NCI-H1417 (cell line): ENCODE results near the gene ARAP1.

Experiments
- DNase-seq, 3 experiments: peaks; one replicate each; lab custom pipeline; 2025; lab: John Stamatoyannopoulos, UW

Gene ARAP1

DNA sequence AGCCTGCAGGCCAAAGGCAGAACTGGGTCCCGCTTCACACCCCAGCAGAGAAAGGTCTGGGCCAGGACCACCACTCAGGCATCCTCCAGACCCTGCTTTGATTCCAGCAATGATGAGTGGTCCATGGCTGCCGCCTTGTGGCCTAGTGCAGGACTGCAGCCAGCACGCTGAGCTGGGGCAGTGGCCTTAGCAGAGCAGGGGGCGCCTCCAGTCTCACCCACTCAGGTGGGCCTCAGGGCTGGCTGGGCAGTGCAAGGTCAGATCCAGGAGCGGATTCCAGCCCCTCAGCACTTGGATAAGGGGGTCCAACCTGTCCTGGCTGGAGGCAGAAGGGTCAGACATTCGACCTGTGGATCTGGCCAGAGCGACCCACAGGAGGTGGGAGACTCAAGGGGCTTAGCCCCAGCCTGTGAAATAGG lies 68.4 kb downstream of the ARAP1 start:
- DNase-seq = peak; percentile 38 to 74 (median 54)

DNA sequence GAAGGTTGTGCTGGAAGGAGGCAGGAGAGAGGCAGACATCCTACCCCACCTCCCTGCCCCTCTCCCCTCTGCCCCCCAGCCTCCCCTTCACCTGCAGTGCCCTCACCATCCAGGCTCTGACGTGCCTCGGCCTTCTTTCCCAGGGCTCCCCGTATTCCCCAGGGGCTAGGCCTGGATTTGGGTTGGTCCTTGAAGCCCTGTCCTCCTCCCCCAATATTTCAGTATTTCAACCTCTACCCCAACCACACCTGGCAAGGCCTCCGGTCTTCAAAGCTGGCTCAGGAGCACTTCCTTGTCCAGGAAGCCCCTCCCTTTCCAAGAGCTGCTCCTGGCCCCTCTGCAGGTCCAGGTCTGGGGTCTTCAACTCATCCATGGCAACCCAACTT lies 69.4 kb downstream of the ARAP1 start:
- no peak for DNase-seq

DNA sequence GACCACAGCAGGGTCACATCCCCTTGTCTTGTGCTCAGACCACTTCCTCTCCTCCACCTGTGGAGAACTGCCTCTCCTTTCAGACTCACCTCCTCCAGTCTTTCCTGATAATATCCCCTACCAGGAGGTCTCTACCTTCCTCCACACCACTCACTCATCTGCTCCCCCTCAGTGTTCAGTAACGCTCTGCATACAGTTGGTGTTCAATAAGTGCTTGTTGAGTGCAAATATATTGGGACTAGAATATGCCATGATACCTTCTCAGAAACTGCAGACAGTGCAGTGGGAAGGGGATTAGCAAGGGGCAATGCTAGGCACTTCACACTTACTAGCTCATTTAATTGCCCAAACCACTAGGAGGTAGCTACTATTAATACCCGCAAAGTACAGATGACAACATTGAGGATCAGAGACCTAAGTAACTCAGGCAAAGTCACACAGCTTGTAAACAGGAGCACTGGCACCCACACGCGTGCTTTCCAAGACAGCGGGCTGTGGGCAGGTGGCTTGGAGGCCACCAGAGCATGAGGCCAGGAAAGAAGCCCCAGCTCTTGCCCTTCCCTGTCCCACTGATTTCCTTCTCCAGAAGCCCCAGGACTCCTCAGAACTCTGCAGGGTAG lies 69.9 kb downstream of the ARAP1 start:
- DNase-seq = no peak

DNA sequence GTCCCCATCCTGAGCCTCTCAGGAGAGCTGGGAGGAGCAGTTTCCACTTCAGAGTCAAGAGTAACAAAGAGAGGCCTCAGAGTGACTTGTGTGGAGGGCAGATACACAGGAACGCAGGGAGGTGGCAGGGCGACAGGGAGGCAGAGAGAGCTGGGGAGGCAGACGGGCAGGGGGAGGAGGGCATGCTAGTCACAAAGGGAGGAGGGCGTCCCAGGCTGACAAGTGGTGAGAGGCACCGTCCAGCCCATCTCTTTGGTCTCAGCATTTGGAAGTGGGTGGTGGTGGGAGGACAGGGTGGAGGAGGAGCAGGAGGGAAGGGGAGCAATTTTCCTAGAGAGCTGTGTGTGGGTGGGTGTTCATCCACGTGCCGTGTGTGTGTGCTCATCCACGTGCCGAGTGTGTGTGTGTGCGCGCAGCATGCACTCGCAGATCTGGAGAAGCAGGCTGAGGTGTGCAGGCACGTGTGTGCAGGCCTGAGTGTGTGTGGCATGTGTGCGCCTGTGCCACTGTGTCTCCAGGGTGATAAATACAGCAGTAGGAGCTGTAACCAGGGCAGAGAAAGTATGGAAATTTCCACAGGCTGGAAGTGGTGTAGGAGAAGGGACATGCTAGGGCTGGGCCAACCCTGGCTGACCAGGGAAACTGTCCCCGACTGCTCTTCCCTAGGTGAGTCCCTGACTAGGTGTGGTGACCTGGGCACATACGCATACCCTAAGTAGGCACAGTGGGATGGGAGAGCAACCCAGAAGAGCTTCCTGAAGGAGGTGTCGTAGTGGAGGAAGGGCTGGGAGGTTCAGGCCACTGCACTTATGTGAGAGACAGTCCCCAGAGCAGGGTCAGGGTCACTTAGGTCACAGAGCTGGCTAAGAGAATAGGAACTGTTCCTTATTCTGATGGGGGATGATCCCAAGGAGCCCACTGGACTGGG lies 70.7 kb downstream of the ARAP1 start:
- DNase-seq = peak in 1 of 3 experiments; percentile 40

DNA sequence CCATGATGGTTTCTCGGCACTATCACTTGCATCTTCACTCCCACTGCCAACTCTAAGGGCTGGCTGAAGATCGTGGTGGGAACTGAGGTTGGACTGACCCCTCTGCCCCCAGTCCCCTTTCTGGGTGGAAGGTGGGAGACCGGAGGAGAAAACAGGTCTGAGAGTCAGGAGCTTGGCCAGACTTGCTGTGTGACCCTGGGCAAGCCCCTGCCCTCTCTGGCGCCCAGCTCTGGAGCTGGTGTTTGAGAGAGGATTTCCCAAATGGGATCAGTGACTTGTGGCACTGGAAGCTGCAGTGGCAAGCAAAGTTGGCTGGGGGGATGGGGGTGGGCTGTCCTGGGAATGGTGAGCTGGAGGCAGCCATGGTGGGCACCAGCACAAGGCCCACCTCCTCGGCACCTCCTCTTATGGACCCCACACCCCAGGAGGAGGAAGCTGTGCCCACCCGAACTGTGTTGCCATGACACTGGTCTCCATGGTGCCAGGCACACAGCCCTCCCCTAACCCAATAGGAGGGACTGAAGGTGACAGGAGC lies 71.5 kb downstream of the ARAP1 start:
- DNase-seq = no peak

DNA sequence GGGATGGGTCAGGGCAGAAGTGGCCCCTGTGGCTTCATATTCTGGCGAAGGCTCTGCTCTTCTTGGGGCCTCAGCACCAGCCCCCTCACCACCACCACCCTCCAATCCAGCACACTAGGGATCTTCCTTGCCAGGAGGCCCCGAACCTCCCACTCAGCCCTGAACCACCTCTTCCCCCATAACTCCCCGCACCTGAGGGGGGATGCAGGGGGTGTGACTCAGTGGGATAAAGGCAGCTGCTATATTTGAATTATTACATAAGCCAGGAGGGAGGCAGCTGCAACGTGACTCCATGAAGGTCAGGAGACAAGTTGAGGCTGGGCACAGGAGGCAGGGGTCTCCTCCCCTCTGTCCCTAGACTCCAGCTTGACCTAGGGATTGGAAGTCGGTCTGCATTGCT lies 72.3 kb downstream of the ARAP1 start:
- DNase-seq = no peak

DNA sequence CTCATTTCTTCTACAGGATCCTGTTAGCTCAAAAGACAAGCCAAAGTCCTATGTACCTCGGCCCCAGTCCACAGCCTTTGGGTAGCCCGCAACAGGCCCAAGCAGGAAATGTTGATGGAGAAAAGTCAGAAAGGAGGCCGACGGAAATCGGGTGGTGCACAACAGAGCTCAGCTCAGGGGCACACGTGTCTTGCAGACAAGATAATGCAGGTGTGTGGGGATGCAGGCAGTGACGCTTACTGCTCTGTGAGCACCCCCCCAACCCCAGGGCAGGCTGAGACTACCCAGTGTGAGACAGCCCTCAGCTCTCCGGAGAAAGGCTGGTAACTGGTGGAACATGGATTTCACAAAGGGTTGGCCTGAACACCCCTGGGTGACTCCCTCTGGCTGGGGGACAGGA lies 73.7 kb downstream of the ARAP1 start:
- no peak for DNase-seq

DNA sequence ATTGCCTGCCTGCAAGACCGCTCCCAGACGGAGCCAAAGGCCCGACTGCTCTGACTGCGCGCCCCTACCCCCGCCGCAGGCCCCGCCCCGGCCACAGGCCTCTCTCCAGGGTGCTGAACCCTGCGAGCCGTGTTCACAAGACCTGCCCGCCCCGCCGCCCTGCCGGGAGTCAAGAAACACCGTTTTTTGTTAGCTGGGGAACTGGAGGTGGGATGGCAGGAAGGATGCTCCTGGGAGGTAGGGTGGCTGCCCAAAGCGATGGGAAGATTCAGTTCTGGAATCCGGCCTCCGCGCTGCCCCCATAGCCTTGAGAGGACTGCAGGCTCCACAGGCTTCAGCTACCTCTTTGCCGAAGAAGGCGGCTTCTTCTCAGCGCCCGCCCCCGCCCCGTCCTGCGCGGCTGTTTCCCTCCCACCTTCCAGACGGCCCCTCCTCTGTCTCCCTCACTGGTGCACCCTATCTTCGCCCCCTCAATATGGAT lies 75.3 kb downstream of the ARAP1 start:
- peak; percentile 26 to 49 (median 39) for DNase-seq

DNA sequence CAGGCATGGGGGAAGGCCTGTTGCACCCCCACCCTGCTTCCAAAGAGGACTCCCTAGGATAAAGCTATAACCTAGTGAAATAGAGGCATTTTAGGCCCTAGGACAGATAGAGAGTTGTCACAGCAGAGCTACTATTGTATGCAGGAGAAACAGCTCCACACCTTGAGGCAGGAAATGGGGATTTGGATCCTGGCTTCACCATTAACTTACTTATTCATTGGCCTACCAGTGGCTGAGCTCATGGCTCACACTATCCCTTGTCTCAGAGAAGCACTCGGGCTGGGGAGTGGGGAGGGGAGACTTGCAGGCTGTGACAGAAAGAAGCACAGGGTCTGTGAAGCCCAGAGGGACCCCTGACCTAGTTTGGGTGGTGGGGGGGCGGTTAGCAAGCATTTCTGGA lies 77.0 kb downstream of the ARAP1 start:
- no peak for DNase-seq

DNA sequence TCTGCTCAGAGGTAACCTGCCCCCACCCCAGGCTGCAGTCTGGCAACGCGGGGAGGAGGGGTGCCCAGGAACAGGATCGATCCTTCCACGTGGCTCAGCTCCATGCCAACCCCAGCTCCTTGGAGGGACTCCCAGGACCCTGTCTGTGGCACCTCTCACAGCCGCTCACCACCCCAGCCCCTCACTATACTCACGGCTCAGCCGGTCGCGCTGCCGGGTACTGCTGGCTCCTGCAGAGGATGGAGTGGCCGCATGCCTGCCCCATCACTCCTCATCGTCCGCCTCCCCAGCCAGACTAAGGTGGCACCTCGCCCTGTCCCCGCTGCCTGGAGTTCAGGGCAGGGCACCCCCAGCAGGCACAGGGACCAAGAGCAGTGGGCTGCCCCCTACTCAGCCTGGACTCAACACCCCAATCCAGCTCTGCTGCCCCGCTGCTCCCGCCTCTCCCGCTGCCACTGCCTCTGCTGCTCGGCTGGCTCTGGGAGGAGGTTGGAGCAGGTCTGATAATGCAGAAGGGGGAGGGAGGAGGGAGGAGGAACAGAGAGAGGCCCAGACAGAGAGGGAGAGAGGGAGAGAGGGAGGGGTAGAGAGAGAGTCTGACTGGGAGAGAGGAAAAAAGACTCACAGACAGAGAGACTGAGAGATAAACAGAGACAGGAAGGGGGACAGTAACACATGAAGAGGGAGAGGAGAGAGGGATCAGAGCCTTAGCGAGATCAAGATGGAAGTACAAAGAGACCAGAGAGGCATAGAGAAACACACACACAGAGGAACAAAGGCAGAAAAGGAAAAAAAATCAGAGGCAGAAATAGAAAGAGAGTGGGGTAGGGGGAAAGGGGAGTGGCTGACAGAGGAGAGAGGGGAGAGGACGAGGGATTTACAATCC lies 78.0 kb downstream of the ARAP1 start, which contains the start of gene PDE2A:
Gene PDE2A, minus strand, starts transcription at position 480 of the 886 bp plus-strand sequence. Its CDS starts 215 bp downstream, at position 265.
- DNase-seq = peak; percentile 56 to 73 (median 62)

DNA sequence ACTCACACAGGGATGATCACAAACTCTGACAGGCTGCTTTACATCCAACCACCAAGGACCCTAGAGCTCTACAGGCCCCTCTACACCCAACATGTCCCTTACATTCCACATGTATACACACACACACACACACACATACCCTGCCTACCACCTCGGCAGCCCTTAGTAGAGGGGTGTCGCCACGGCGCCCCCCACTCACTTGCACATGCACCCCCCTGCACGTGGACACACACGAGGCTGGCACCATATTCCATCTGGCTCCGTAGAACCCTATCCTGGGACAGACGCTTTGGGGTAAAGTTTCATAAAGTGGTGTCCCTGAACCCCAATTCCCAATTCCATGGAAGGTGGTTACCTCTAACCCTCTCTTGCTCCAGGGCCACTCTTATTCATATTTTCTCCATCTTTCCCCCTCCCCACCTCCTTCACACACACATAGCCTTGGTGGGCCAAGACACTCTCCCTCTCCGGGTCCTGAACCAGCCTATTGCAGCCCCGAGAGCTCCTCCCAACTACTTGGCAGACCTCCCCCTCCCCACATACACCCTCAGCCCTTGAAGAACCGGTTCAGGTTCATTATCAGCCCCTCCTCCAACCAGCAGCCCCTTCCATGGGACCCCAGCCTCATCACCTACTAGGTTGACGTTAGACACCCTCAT lies 78.8 kb downstream of the ARAP1 start:
- no peak for DNase-seq

DNA sequence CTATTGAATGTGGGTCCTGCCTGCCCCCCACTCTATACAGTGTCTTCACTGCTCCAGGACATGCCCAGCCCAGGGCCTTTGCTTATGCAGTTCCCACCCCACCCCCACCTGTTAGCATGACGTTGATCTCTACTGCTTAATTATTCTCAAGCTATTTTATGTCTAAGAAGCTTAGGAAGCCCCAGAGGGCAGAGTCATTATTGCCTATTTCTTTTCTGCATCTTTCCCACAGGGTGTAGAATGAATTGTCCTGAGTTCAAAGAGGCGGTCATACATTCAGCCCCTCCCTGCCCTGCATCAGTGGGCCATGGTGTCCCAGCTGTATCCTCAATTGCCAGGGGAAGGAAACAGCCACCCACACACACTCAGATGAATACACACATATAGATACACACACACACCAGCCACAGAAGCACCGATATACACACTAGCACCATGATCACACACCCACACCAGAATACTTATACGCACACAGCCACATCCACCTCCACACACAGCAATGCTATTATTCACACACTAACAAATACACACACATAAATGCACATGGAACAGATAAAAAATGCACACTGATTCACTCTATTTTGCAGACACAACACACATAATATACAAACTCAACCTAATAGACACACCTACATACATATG lies 79.5 kb downstream of the ARAP1 start:
- no peak for DNase-seq

DNA sequence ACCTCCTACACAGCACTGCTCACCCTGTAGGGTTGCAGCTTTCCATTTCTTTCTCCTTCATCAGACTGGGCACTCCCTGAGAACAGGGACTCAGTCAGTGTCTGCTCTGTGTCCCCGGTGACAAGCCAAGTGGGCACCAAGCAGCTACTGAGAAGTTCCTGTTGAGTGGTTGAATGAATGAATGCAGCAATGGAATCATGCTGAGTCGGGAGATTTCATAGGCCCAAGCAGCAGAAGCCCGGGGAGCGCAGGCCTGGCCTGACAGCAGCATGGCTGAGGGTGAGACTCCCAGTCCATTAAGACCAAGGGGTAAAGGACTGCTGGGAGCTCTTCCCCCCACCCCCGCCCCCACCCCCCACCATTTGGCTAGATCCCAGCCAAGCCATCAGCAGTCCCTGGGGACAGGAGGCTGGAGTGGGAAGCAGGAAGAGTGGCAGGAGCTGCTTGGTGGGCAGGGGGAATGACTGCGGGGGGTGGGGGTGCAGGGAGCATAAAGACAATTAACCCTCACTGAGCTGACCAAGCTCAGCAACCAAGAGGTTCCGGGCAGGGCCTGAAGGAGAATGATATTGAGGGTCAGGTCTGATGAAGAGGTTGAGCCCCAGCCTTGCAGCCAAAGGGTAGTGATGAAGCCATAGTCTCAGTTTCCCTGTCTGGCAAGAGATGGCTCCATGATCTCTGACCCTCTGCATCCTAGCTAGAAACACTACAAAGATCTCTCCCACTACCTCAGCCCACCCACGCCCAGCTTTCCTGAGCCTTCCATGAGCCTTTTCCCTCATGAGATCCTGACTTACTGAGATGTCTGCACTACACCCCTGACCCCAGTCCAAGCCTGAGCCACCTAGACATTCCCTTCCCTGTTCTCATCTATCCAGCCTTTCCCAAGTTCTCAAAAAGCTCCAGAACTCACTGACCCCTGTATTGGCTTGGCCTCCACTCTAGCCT lies 80.8 kb downstream of the ARAP1 start:
- peak in 1 of 3 experiments; percentile 32 for DNase-seq

DNA sequence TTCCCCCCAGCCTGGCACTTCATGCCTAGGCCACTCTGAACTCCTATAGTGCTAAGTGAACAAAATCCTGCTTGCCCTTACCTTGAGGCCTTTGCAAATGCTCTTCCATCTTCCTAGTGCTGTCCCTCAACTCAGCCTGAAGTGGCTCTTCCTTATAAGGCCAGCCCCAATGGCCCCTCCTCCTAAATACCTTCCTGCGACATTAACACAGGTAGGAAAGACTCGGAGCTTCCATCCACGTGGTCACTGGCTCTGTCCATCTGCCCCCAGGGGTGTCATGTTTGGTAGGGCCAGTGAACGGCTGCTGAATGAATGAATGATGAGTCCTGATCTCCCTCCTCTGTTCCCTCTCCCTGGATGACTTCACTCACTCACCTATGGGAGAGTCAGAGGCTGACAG lies 82.2 kb downstream of the ARAP1 start:
- peak in 1 of 3 experiments; percentile 17 for DNase-seq

DNA sequence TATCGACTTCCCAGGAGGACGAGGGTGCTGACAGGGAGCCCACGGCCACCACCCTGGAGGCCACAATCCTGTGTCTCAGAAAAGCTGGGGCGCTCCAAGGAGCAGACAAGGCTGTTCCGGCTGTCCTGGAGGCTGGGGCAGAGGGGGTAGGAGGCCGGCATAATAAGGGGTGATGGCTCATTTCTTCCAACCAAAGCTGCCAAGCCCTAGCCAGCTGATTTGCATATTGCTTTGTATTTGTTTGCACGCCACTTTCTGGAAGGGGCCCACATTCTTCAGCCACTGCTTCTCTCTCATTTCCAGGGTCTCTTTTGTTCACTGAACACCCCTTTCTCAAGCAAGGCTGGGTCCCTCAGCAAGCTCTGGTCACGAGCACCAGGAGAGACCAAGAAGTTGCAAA lies 82.7 kb downstream of the ARAP1 start:
- no peak for DNase-seq

DNA sequence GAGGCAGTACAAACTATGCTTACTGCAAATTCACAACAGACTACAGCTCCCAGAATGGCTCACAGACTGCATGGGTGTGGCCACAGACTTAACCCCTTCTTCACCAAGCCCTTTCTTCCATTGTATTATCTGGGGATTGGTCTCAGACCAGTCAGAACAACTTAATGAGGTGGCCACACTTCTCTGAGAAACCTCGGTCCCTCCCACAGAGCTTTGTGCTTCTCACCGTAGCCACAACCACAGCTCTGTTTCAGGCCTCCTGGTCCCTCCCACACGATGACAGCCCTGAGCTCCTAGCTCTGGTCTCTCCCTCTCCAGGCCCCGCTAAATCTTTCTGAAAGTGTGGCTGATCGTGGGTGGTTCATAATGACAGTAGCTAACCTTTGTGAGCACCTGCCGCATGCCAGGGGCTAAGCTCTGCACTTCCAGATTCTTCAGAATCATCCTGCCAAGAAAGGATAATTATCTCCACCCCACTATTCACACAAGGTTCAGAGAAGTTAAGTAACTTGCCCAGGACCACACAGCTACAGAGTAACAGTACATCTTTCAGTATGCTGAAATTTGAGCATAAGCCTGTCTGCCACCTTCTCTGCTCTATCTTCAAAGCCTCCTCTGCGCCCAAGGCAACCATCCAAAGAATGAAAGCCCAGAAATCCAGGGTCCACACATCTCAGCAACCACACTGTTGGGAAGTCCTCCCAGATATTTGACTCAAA lies 83.4 kb downstream of the ARAP1 start:
- no peak for DNase-seq

DNA sequence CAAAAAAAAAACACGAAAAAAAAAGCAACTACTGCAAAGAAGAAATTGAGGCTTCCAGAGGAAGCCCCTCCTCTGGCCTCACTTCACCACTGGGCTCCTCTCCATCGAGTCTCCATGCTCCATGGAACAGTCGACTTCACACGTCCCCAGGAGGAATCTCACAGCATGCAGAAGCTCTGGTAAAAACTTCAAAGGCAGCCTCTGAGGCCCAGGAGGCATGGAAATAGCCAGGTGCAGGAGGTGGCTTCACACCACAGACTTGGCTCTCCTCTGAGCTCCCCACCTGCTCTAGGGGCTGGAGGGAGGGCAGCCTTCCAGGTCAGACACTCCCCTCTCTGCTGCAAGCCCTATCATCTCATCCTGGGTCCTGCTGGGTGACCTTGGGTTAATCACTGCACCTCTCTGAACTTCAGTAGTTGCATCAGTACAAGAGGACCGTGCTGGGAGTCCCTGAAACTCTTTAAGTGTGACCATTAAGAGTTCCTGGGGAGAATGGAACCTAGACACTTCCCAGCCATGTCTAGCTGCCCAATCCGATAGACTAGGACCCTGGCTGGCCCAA lies 86.2 kb downstream of the ARAP1 start:
- peak in 1 of 3 experiments; percentile 16 for DNase-seq

DNA sequence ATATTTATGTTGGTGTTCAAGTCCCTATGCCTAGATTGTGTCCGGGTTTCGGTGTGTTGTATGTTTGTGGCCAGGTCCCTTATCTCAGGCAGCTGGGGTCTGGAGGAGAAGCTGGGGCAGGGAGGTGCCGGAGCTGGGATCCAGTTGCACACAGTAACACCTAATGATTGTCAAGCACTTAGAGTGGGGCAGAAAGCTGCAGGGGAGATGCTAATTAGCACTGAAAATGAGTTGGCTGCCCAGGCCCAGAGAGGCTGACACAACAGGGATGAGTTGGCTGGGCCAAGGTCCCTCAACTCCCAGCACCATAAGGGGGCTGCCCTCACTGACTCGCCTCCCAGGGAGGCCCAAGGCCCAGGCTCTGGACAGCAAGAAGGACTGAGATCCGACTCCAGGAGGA lies 90.2 kb downstream of the ARAP1 start:
- DNase-seq = peak; percentile 4 to 54 (median 22)

DNA sequence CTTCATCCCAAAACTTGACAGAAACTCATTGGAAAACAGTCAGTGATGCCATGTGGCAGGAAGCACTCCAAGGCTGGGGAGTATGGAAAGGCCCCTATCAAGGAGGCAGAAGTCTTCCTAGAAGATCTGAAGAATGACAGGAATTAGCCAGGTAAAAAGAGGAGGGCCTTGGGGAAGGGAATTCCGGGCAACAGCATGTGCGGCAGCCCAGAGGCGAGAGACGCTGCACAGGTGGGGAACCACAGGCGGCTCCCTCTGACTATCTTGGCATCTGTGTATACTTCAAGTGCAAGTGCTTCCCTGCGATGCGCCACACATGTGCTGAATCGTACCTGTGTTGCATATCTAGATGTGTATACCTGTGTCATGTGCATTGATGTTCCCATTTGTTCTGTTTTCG lies 90.7 kb downstream of the ARAP1 start:
- no peak for DNase-seq
